ENCODE measurements around the gene ABCA5.
A peak's percentile ranks its signal among the peaks of the same experiment; 100 is the strongest.

The ABCA5 gene

DNA sequence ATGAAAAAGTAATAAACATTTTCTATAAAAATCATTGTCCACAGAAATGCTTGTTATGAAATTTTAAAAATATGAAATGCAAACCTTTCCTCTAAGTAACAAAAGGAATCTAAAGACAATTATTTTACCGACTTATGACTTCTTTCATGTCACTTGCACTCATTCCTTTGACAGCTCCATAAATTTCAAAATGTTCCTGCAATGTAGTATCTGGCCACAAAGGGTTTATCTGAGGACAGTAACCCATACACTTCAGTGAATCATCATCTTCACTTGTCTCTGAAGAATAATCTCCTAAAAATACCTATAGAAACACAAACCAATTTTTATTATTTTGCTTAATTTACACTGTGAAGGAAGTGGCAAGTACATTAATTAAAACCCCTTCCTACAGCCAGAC is 72.7 kb downstream of the ABCA5 start:
- no peak for FAIRE-seq

DNA sequence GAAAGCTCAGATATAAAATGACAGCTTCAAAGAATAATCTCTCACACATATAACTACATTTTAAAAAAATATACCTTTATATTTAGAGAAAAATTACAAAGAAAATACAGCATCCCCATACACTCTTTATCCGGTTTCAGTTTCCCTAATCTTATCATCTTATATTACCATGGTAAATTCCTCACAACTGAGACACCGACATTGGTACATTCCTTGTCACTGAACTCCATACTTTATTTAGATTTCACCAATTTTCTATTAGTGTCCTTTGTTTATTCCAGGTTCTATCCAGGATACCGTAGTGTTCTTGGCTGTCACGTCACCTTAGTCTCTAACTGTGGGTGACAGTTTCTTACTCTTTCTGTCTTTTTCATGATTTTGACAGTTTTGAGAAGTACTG is 76.3 kb downstream of the ABCA5 start:
- FAIRE-seq = no peak

DNA sequence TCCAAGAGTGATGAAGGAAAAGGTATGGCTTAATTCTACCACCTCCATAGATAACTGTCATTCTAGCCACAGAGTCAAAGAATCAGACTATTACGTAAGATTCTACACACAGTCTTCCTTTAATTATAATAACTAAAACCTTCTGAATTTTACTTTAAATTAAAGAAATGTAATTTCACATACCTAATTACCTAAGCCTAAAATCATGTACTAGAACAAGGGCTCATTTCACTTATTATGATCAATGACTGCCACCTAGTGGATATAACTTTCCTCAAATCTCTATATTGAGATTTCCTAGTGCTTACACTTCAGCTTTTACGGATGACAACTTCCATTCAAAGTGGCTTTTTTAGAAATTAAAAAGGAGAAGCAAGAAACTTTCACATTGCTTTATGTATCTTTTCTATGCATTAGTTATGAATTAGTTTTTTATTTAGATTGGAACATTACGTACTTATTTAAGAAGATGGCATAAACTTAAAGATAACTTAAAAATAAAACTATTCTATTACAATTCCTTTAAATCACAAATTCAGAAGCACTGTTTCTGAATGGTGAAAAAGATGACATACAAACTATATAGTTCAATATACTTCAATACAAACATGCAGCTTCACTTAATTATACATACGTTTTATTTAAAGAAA is 80.1 kb downstream of the ABCA5 start:
- peak; percentile 91 for FAIRE-seq

DNA sequence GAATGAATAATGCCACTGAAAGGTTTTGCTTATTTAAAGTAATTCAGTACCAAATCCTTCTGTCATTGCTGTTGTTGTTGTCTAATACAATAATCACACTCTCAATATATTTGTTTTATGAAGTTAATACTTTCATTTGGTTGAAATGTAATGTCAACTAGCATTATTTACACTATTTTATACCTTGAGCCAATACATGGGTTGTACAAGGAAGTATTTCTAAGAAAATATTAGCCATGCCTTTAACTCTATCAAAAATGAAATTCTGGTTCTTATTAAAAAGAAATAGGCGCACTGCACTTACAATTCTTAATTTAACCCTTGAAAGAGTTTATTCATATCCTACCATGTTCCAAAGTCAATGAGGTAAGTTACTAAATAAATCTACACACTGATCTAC is 80.7 kb downstream of the ABCA5 start:
- no peak for FAIRE-seq

DNA sequence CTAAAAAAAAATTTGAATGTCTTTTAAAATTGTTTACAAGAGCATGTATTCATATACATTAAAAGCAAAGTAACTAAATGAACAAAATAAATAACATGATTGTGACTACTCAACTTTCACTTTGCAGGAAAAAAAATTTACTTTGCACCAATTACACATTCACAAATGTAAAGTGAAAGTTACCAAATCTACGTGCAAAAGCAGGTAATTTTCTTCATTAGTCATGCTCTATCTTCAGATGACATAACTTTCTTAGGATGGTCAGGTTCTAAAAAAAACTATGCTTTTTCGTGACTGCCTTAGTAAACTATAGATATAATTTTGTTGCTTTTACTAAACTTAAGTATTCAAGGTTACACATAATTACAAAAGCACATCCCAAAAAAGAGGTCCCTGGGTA is 81.3 kb downstream of the ABCA5 start:
- FAIRE-seq = no peak

GRCh38 chr17:69239611-69240600 is 87.0 kb downstream of the ABCA5 start:
- no peak for FAIRE-seq

DNA sequence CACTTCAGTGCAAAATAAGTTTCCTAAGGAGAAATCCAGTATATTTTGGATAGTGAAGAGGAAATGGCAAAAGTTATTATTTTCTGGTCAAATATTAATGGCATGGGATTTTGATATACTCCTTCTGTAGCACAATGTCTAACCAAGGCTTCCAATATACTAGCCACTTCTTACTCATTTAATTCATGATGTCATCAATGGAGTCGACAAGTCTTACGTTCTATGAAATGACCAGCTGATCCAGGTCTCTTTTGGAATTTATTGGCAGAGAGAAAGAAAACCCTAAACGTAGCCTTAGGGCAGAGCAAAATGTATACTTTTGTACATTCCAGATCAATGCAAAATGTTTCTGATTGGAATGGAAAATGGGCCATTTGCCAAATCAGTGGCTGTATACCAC is 90.0 kb downstream of the ABCA5 start:
- no peak for FAIRE-seq

DNA sequence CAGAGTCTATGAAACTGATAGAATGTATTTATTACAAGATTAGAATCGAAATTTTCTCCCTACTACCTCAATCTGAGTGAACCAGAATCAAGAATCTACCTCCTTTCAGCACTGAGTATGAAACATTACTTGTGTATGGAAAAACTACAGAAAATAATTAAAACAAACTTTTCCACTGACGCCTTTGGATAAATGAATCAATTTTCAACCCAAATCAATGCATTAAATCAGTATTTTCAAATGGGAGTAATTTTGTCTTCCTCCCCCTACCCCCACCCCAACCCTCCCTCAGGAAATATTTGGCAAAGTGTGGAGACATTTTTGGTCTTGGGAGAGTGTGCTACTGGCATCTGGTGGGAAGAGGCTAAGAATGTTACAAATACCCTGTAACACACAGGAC is 90.5 kb downstream of the ABCA5 start:
- no peak for FAIRE-seq

GRCh38 chr17:69235338-69236058 is 91.4 kb downstream of the ABCA5 start:
- FAIRE-seq = no peak

DNA sequence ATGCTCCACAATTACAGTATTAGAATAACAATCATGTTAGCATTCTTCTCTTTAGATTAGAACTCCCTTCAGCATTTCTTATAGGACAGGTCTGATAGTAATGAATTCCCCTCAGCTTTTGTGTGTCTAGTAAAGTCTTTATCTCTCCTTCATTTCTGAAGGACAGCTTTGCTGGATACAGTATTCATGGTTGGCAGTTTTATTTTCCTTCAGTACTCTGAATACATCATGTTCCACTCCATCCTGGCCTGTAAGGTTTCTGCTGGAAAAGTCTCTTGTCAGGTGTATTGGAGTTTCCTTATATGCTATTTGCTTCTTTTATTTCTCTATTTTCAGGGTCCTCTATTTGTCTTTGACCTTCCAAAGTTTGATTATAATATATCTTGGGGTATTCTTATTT is 94.3 kb downstream of the ABCA5 start:
- no peak for FAIRE-seq

DNA sequence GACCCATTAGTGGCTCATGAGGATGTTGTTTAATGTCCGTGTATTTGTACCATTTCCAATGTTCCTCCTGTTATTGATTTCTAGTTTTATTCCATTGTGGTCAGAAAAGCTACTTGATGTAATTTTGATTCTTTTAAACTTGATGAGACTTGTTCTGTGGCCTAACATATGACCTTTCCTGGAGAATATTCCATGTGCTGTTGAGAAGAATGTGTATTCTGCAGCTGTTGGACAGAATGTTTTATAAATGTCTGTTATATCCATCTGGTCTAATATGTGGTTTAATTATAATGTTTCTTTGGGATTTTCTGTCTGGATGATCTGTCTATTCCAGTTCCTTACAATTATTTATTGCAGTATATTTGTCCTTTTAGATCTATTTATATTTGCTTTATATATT is 95.4 kb downstream of the ABCA5 start:
- no peak for FAIRE-seq

DNA sequence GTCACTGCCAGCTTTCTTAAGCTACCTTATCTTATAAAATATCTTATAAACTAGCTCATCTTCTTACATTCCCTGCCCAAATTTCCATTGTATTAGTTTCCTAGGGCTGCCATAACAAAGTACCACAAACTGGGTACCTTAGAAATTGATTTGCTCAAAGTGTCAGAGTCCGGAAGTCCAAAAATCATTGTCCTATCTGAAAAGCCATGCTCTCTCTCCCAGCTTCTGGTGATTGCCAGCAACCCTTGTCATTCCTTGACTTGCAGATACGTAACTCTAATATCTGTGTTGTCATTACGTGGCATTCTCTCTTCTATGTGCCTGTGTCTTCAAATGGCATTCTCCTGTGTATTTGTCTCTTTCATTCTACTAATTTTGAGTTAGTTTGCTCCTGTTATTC is 96.0 kb downstream of the ABCA5 start:
- no peak for FAIRE-seq

DNA sequence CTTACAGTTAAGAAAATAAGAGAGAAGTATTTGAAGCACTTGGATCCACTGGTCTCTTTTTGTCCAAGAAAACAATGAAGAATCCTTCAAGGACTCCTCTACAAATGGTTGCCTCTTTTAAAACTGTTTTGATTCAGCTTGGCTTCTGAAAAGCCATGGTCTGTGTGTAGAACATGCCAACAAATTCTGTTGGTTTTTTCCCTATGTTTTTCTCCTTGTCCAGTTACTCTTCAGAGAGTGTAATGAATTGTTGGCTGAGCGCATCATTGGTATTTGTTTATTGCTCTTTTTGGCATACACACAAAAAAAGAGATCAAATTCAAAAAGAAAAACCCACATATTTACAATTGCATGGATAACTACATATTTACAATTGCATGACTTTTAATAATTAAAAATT is 98.4 kb downstream of the ABCA5 start, which contains the start of gene ABCA10:
TSS of gene ABCA10 (minus strand) at position 249 of the 400 bp plus-strand sequence. CDS start 3,466 bp downstream, outside the sequence.
- no peak for FAIRE-seq

DNA sequence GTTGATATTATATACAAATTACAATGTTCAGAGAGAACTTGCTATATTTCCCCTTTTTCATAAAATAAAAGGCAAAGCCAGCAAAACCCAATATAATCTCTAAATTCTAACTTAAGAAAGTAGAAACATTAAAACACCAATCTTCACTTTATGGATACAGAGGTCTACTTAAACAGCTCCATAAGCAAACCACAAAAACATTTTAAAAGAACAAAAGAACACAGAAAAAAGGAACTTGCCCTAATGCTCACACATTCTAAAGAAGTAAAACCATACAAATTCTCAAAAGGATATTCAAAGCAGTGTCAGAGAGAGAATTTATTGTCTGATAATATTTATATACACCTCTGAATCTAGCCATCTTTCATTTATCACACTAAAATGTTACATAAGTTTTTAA is 98.9 kb downstream of the ABCA5 start:
- FAIRE-seq = no peak

GRCh38 chr17:69227541-69227940 is 99.4 kb downstream of the ABCA5 start:
- FAIRE-seq = no peak

- FAIRE-seq = no peak
These were observed 103.1 kb downstream of the ABCA5 start for GRCh38 chr17:69223809-69224208.

- FAIRE-seq = no peak
These were observed 104.2 kb downstream of the ABCA5 start for GRCh38 chr17:69222707-69223258.

- FAIRE-seq = no peak
These were observed 106.8 kb downstream of the ABCA5 start for GRCh38 chr17:69220098-69220497.

GRCh38 chr17:69218986-69219385 is 107.9 kb downstream of the ABCA5 start:
- no peak for FAIRE-seq

- no peak for FAIRE-seq
These were observed 113.7 kb downstream of the ABCA5 start for GRCh38 chr17:69213059-69213813.

DNA sequence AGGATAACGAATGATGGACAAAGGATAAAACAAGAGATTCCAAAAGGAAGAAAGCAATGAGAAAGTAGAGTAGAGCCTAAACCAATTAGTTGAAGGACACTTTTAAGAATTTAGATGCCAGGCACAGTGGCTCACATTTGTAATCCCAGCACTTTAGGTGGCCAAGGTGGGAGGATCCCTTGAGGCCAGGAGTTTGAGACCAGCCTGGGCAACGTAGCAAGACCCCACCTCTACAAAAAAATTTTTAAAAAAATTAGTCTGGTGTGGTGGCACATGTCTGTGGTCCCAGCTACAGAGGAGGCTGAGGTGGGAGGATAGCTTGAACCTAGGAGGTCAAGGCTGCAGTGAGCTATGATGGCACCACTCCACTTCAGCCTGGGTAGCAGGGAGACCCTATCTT is 118.3 kb downstream of the ABCA5 start:
- FAIRE-seq = no peak

- no peak for FAIRE-seq
These were observed 119.8 kb downstream of the ABCA5 start for GRCh38 chr17:69207151-69207550.

All from TTC549 (cell line).